ENCODE results near the gene TXNL4A. TPM values are rescaled to one million over a fixed set of nuclear protein-coding genes. Genes with fewer than 3 reads are reported as not detected.

The TXNL4A gene
- total RNA-seq (10 to 100 TPM; 61.2 to 77.8 (median 72.7) TPM), total RNA-seq (39.6 to 128 (median 49.8) reads per million in 29 experiments)
- total RNA-seq (2013): 86.0 TPM

- ChIA-PET CTCF (interaction anchor here in 1 of 2 donors (1.0 to 1.6 kb wide), 2 partner anchors 37 to 45 kb away, joined by 4 to 9 read pairs; partner anchors contain the start of genes RBFA and SLC66A2), POLR2A (no interaction called here)
- DNase-seq (peak; percentile 70 to 93 (median 82)), ATAC-seq (replicated peaks in 1 of 4) (peak; percentile 96 to 98 (median 97))
- Mint-ChIP-seq H3K27me3 (no peaks in the 10 kb centered on the region), H3K9me3 (no peaks in the 10 kb centered on the region), H3K4me1 (peaks cover 38 to 45% (median 42%) of the 10 kb centered on the region in 3 donors), H3K4me3 (peak within 1 kb of the TSS; percentile 86 to 90 (median 89)), H3K36me3 (peaks cover 16% of the 10 kb centered on the region), H3K27ac (peak within 1 kb of the TSS; percentile 91 to 93)
- peak within 1 kb of the TSS; percentile 78 to 88 for H3K4me3 ChIP-seq (ENCODE audit: control insufficient read depth in 1 of 2, extremely low read depth in 1 of 2, low read length in 1 of 2)
- peaks cover 14 to 30% of the 10 kb centered on the region in 2 experiments for H3K4me1 ChIP-seq (ENCODE audit: control insufficient read depth in 1 of 2, extremely low read depth in 1 of 2, insufficient read depth in 2 of 2, low read length in 2 of 2)
- under 1% methylated on average over 63 of the region's 71 CpGs for WGBS (ENCODE audit: insufficient coverage)
- H3K9me3 ChIP-seq: no peaks in the 10 kb centered on the region
- H3K27ac ChIP-seq (ENCODE audit: low read length): peak within 1 kb of the TSS; percentile 88
- no peaks in the 10 kb centered on the region for H3K27me3 ChIP-seq (replicated peaks in 1 of 2; ENCODE audit: control insufficient read depth in 2 of 2, extremely low read depth in 1 of 2, insufficient read depth in 2 of 2, low read length in 1 of 2)
- H3K36me3 ChIP-seq (ENCODE audit: control insufficient read depth in 2 of 2, extremely low read depth in 1 of 2, insufficient read depth in 1 of 2, low read length in 1 of 2): peaks cover 0 to 4% of the 10 kb centered on the region in 2 donors
Measured at GRCh38 chr18:79988451-79989194, at the start of gene TXNL4A. TSS of gene TXNL4A (minus strand) at chr18:79988563. CDS start at chr18:79988392, 171 bp downstream.

- Mint-ChIP-seq H3K27me3 (no peaks in the 10 kb centered on the region), H3K4me3 (no peak overlapping the region), H3K4me1 (peaks cover 26 to 28% (median 27%) of the 10 kb centered on the region in 3 donors), H3K36me3 (peaks cover 31% of the 10 kb centered on the region), H3K27ac (no peak overlapping the region), H3K9me3 (no peaks in the 10 kb centered on the region)
- no peaks in the 10 kb centered on the region for H3K9me3 ChIP-seq
- H3K4me3 ChIP-seq (ENCODE audit: control insufficient read depth in 1 of 2, extremely low read depth in 1 of 2, low read length in 1 of 2): no peak overlapping the region
- no peak for ATAC-seq (replicated peaks in 1 of 4)
- peaks cover 12 to 23% of the 10 kb centered on the region in 2 experiments for H3K4me1 ChIP-seq (ENCODE audit: control insufficient read depth in 1 of 2, extremely low read depth in 1 of 2, insufficient read depth in 2 of 2, low read length in 2 of 2)
- peaks cover 6 to 13% of the 10 kb centered on the region in 2 donors for H3K36me3 ChIP-seq (ENCODE audit: control insufficient read depth in 2 of 2, extremely low read depth in 1 of 2, insufficient read depth in 1 of 2, low read length in 1 of 2)
- WGBS (ENCODE audit: insufficient coverage): 100% methylated on average over 11 of the region's 12 CpGs
- CTCF ChIA-PET: no interaction called here
- no peaks in the 10 kb centered on the region for H3K27me3 ChIP-seq (replicated peaks in 1 of 2; ENCODE audit: control insufficient read depth in 2 of 2, extremely low read depth in 1 of 2, insufficient read depth in 2 of 2, low read length in 1 of 2)
- POLR2A ChIA-PET: no interaction called here
- no peak for DNase-seq
- H3K27ac ChIP-seq (ENCODE audit: low read length): no peak overlapping the region
Measured at GRCh38 chr18:80037300-80037699, 48.9 kb upstream of the TXNL4A start.

- WGBS (ENCODE audit: insufficient coverage): 90% methylated on average over 2 of the region's 7 CpGs
- H3K4me1 Mint-ChIP-seq: peaks cover 26 to 29% (median 29%) of the 10 kb centered on the region in 3 donors
- no peaks in the 10 kb centered on the region for H3K27me3 Mint-ChIP-seq
- no peak overlapping the region for H3K27ac Mint-ChIP-seq
- POLR2A ChIA-PET: no interaction called here
- Histone ChIP-seq H3K27ac (ENCODE audit: low read length) (no peak overlapping the region), H3K27me3 (replicated peaks in 1 of 2; ENCODE audit: control insufficient read depth in 2 of 2, extremely low read depth in 1 of 2, insufficient read depth in 2 of 2, low read length in 1 of 2) (no peaks in the 10 kb centered on the region), H3K9me3 (no peaks in the 10 kb centered on the region), H3K4me3 (ENCODE audit: control insufficient read depth in 1 of 2, extremely low read depth in 1 of 2, low read length in 1 of 2) (no peak overlapping the region), H3K36me3 (ENCODE audit: control insufficient read depth in 2 of 2, extremely low read depth in 1 of 2, insufficient read depth in 1 of 2, low read length in 1 of 2) (peaks cover 6 to 10% of the 10 kb centered on the region in 2 donors), H3K4me1 (ENCODE audit: control insufficient read depth in 1 of 2, extremely low read depth in 1 of 2, insufficient read depth in 2 of 2, low read length in 2 of 2) (peaks cover 12 to 23% of the 10 kb centered on the region in 2 experiments)
- ATAC-seq (replicated peaks in 1 of 4) (no peak), DNase-seq (no peak)
- H3K36me3 Mint-ChIP-seq: peaks cover 23% of the 10 kb centered on the region
- H3K9me3 Mint-ChIP-seq: no peaks in the 10 kb centered on the region
- H3K4me3 Mint-ChIP-seq: peak overlapping the region; percentile 7 to 85 (median 8)
- CTCF ChIA-PET: no interaction called here
Measured at GRCh38 chr18:80035997-80036396, 47.6 kb upstream of the TXNL4A start.

- ATAC-seq (replicated peaks in 1 of 4) (no peak), DNase-seq (no peak)
- Mint-ChIP-seq H3K9me3 (no peaks in the 10 kb centered on the region), H3K27ac (peak overlapping the region; percentile 78 to 87), H3K36me3 (peaks cover 22% of the 10 kb centered on the region), H3K4me1 (peaks cover 26 to 29% (median 29%) of the 10 kb centered on the region in 3 donors), H3K4me3 (peak overlapping the region; percentile 85 to 88 (median 86)), H3K27me3 (no peaks in the 10 kb centered on the region)
- Histone ChIP-seq H3K36me3 (ENCODE audit: control insufficient read depth in 2 of 2, extremely low read depth in 1 of 2, insufficient read depth in 1 of 2, low read length in 1 of 2) (peaks cover 6% of the 10 kb centered on the region in 2 donors), H3K9me3 (no peaks in the 10 kb centered on the region), H3K4me1 (ENCODE audit: control insufficient read depth in 1 of 2, extremely low read depth in 1 of 2, insufficient read depth in 2 of 2, low read length in 2 of 2) (peaks cover 12 to 23% of the 10 kb centered on the region in 2 experiments), H3K27me3 (replicated peaks in 1 of 2; ENCODE audit: control insufficient read depth in 2 of 2, extremely low read depth in 1 of 2, insufficient read depth in 2 of 2, low read length in 1 of 2) (no peaks in the 10 kb centered on the region), H3K4me3 (ENCODE audit: control insufficient read depth in 1 of 2, extremely low read depth in 1 of 2, low read length in 1 of 2) (peak overlapping the region; percentile 72 to 84), H3K27ac (ENCODE audit: low read length) (peak overlapping the region; percentile 46)
- 0% methylated on average over 1 of the region's 8 CpGs for WGBS (ENCODE audit: insufficient coverage)
- CTCF ChIA-PET: interaction anchor here in 1 of 2 donors (0.6 to 2.0 kb wide), 4 partner anchors 47 to 512 kb away, joined by 3 to 9 read pairs (median 4); partner anchors contain the start of gene TXNL4A
- POLR2A ChIA-PET: interaction anchor here in 1 of 2 donors (1.0 kb wide), 1 partner anchor 91 kb away, joined by 7 read pairs; no protein-coding TSS in a partner anchor
Measured at GRCh38 chr18:80034852-80035406, 46.6 kb upstream of the TXNL4A start.

GRCh38 chr18:80034068-80034851, 45.9 kb upstream of the TXNL4A start, which contains the start of gene RBFA:
TSS of gene RBFA (plus strand) at chr18:80034434. CDS start at chr18:80034496, 62 bp downstream.
- peak within 1 kb of the TSS; percentile 90 to 95 for H3K27ac Mint-ChIP-seq
- Histone ChIP-seq H3K9me3 (no peaks in the 10 kb centered on the region), H3K27me3 (replicated peaks in 1 of 2; ENCODE audit: control insufficient read depth in 2 of 2, extremely low read depth in 1 of 2, insufficient read depth in 2 of 2, low read length in 1 of 2) (no peaks in the 10 kb centered on the region), H3K4me3 (ENCODE audit: control insufficient read depth in 1 of 2, extremely low read depth in 1 of 2, low read length in 1 of 2) (peak within 1 kb of the TSS; percentile 84 to 89), H3K4me1 (ENCODE audit: control insufficient read depth in 1 of 2, extremely low read depth in 1 of 2, insufficient read depth in 2 of 2, low read length in 2 of 2) (peaks cover 12 to 23% of the 10 kb centered on the region in 2 experiments), H3K27ac (ENCODE audit: low read length) (peak within 1 kb of the TSS; percentile 95), H3K36me3 (ENCODE audit: control insufficient read depth in 2 of 2, extremely low read depth in 1 of 2, insufficient read depth in 1 of 2, low read length in 1 of 2) (peaks cover 3 to 6% of the 10 kb centered on the region in 2 donors)
- POLR2A ChIA-PET: interaction anchor here in 1 of 2 donors (0.6 to 1.9 kb wide), 5 partner anchors 11 to 965 kb away, joined by 3 to 13 read pairs (median 7); partner anchors contain the start of genes ADNP2 and ATP9B
- peaks cover 24% of the 10 kb centered on the region for H3K36me3 Mint-ChIP-seq
- H3K4me3 Mint-ChIP-seq: peak within 1 kb of the TSS; percentile 85 to 88 (median 86)
- H3K9me3 Mint-ChIP-seq: peaks cover 0 to 5% (median 4%) of the 10 kb centered on the region in 3 donors
- peak; percentile 96 to 100 (median 99) for DNase-seq
- peak; percentile 74 to 83 (median 80) for ATAC-seq (replicated peaks in 1 of 4)
- WGBS (ENCODE audit: insufficient coverage): under 1% methylated on average over 87 of the region's 99 CpGs
- no peaks in the 10 kb centered on the region for H3K27me3 Mint-ChIP-seq
- CTCF ChIA-PET: interaction anchor here in 1 of 2 donors (0.6 to 2.0 kb wide), 5 partner anchors 46 to 716 kb away, joined by 3 to 9 read pairs (median 6); partner anchors contain the start of gene TXNL4A
- H3K4me1 Mint-ChIP-seq: peaks cover 26 to 29% (median 29%) of the 10 kb centered on the region in 3 donors
